DND-41 (cell line): ENCODE results near the gene MOK.

Experiments used
- ATAC-seq: fragments of 200-7000 bp; cut with Tn5 transposase; 3 replicates; pipeline ENCODE4 v1.9.1; 2021; ENCODE audit warnings: low read depth; ENCODE audit not compliant: insufficient read depth
- DNase-seq: peaks from one replicate; pipeline ENCODE4 v3.0.0-alpha.2; 2020
- H2AFZ ChIP-seq: 2 replicates; pipeline ENCODE4 v1.6.0; 2012; ENCODE audit warnings: low read depth, low read length
- H3K27ac ChIP-seq: 2 replicates; pipeline ENCODE4 v1.5.1; 2012; ENCODE audit warnings: low read length, inconsistent platforms
- H3K27me3 ChIP-seq: fragments of 200-600 bp; sonication (generic); 2 replicates; pipeline ENCODE4 v1.6.0; 2012; ENCODE audit warnings: low read length, mild to moderate bottlenecking, inconsistent platforms; ENCODE audit not compliant: insufficient read depth, poor library complexity
- H3K36me3 ChIP-seq: 2 replicates; pipeline ENCODE4 v1.5.1; 2012; ENCODE audit warnings: low read length, inconsistent platforms; ENCODE audit not compliant: insufficient read depth
- H3K4me1 ChIP-seq: 2 replicates; pipeline ENCODE4 v1.5.1; 2012; ENCODE audit warnings: mild to moderate bottlenecking, low read length; ENCODE audit not compliant: insufficient read depth
- H3K4me2 ChIP-seq: 2 replicates; pipeline ENCODE4 v1.6.0; 2012; ENCODE audit warnings: mild to moderate bottlenecking, moderate library complexity, low read length, inconsistent platforms; ENCODE audit not compliant: insufficient read depth
- H3K4me3 ChIP-seq, 2 experiments: fragments of 200-600 bp in 1 of 2; shearing (Covaris generic) in 1 of 2; 2 replicates each; pipeline ENCODE4 v1.5.1; 2012 to 2016; ENCODE audit warnings: inconsistent platforms in 2 of 2, low read length in 2 of 2, mild to moderate bottlenecking in 2 of 2, low read depth in 1 of 2, moderate library complexity in 1 of 2
- H3K79me2 ChIP-seq: 2 replicates; pipeline ENCODE4 v1.6.0; 2012; ENCODE audit warnings: low read length, inconsistent platforms; ENCODE audit not compliant: insufficient read depth
- H3K9ac ChIP-seq: 2 replicates; pipeline ENCODE4 v1.6.0; 2012; ENCODE audit warnings: low read depth, mild to moderate bottlenecking, inconsistent platforms, low read length, moderate library complexity
- H3K9me3 ChIP-seq: 2 replicates; pipeline ENCODE4 v1.5.1; 2012; ENCODE audit warnings: low read length, moderate library complexity, mild to moderate bottlenecking, inconsistent platforms; ENCODE audit not compliant: insufficient read depth, severe bottlenecking
- H4K20me1 ChIP-seq: 2 replicates; pipeline ENCODE4 v1.6.0; 2012; ENCODE audit warnings: low read length; ENCODE audit not compliant: insufficient read depth
- CTCF ChIP-seq: IDR thresholded peaks from 2 replicates; pipeline ENCODE4 v1.5.1; 2012; ENCODE audit warnings: borderline replicate concordance, low read length, moderate library complexity, mild to moderate bottlenecking; ENCODE audit not compliant: poor library complexity, severe bottlenecking; ENCODE audit errors: extremely low read depth
- EZH2 ChIP-seq: IDR thresholded peaks from 3 replicates; pipeline ENCODE4 v1.6.1; 2012; ENCODE audit warnings: borderline replicate concordance, low read depth, mild to moderate bottlenecking, moderate library complexity, low read length, inconsistent platforms; ENCODE audit not compliant: severe bottlenecking

MOK gene

GRCh38 chr14:102325791-102326345, 20.9 kb upstream of the MOK start:
- H3K9ac ChIP-seq, result no peak overlapping the region
- DNase-seq (no peak), ATAC-seq (no peak)
- H3K4me3 ChIP-seq, result no peak overlapping the region
- H4K20me1 ChIP-seq, result no peaks in the 10 kb centered on the region
- H3K27me3 ChIP-seq, result no peaks in the 10 kb centered on the region
- no peak overlapping the region for H3K27ac ChIP-seq
- no peak overlapping the region for H2AFZ ChIP-seq
- peaks cover 12% of the 10 kb centered on the region for H3K79me2 ChIP-seq
- TF ChIP-seq EZH2, result no peak
- H3K4me1 ChIP-seq, result peaks cover 11% of the 10 kb centered on the region
- no peak overlapping the region for H3K4me2 ChIP-seq
- H3K9me3 ChIP-seq, result no peaks in the 10 kb centered on the region
- H3K36me3 ChIP-seq, result peaks cover 20% of the 10 kb centered on the region; the same call in 1 of the 2 replicates

GRCh38 chr14:102323102-102323501, 18.1 kb upstream of the MOK start:
- no peaks in the 10 kb centered on the region for H3K27me3 ChIP-seq
- DNase-seq (peak; percentile 26), ATAC-seq (no peak)
- peaks cover 20% of the 10 kb centered on the region for H3K36me3 ChIP-seq
- H3K4me3 ChIP-seq, result no peak overlapping the region
- H3K79me2 ChIP-seq, result peaks cover 23% of the 10 kb centered on the region
- TF ChIP-seq EZH2 (no peak), CTCF (peak; percentile 57)
- peaks cover 31% of the 10 kb centered on the region for H3K4me1 ChIP-seq
- no peak overlapping the region for H3K4me2 ChIP-seq
- no peak overlapping the region for H2AFZ ChIP-seq
- no peaks in the 10 kb centered on the region for H4K20me1 ChIP-seq
- no peaks in the 10 kb centered on the region for H3K9me3 ChIP-seq
- H3K27ac ChIP-seq, result no peak overlapping the region
- H3K9ac ChIP-seq, result no peak overlapping the region

- Histone ChIP-seq H3K79me2 (peaks cover 23% of the 10 kb centered on the region), H2AFZ (no peak overlapping the region), H3K9me3 (no peaks in the 10 kb centered on the region), H3K36me3 (peaks cover 20% of the 10 kb centered on the region), H3K4me1 (peaks cover 40% of the 10 kb centered on the region), H3K4me2 (0 out of 2 replicates have a peak overlapping the region, but pooled peaks have one; percentile 97), H3K27me3 (no peaks in the 10 kb centered on the region), H3K4me3 (no peak overlapping the region), H3K9ac (peak overlapping the region; percentile 92), H4K20me1 (no peaks in the 10 kb centered on the region), H3K27ac (no peak overlapping the region)
- no peak for TF ChIP-seq EZH2
- TF ChIP-seq CTCF, result no peak
- no peak for ATAC-seq
- no peak for DNase-seq
Observed at GRCh38 chr14:102321456-102322422, 16.8 kb upstream of the MOK start.
